ENCODE data around the gene CAMSAP2. TPM values are rescaled to one million over a fixed set of nuclear protein-coding genes. Genes with fewer than 3 reads are reported as not detected.

CAMSAP2 gene
- total and polyA plus RNA-seq, 2 of the 8 experiments (the other 6 are each of a cell fraction or from before 2014, with no cell fraction given), result 4.2 to 27.6 TPM

DNA sequence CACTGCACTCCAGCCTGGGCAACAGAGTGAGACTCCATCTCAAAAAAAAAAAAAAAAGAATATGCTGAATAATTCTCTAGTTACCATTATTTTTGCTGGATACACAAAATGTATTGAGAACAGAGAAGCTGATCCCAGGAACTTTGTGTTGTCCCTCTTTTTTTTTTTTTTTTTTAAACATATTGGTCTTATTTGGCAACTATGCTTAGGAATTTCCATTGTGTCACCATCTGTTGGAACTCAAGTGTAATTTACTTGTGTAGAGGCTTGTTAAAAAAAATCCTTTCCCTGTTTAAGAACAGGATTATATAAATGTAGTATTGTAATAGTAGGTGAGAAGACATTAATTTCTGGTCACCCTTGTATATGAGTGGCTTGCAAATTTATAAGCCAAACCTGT is 28.6 kb downstream of the CAMSAP2 start (continued):
- TF ChIP-seq CHD7 (IDR thresholded peaks at IDR 0.05; ENCODE audit: insufficient replicate concordance, low read length) (no peak), JUN (IDR thresholded peaks at IDR 0.05; ENCODE audit: low read depth, low read length) (no peak), E2F6 (IDR thresholded peaks at IDR 0.05) (no peak), CHD1 (IDR thresholded peaks at IDR 0.05; ENCODE audit: low read depth, low read length) (no peak), CBX5 (IDR thresholded peaks at IDR 0.05; ENCODE audit: low read depth, low read length) (no peak), HDAC2 (IDR thresholded peaks at IDR 0.05; ENCODE audit: borderline replicate concordance in 1 of 2, low read depth in 2 of 2, low read length in 2 of 2) (no peak), RAD21 (IDR thresholded peaks at IDR 0.05 in 1 of 2, conservative IDR thresholded peaks at IDR 0.05 in 1 of 2; ENCODE audit: low read depth in 2 of 2, low read length in 2 of 2) (no peak), SP1 (IDR thresholded peaks at IDR 0.05; ENCODE audit: low read depth, low read length) (no peak)
- TF ChIP-seq, protein P1, sequence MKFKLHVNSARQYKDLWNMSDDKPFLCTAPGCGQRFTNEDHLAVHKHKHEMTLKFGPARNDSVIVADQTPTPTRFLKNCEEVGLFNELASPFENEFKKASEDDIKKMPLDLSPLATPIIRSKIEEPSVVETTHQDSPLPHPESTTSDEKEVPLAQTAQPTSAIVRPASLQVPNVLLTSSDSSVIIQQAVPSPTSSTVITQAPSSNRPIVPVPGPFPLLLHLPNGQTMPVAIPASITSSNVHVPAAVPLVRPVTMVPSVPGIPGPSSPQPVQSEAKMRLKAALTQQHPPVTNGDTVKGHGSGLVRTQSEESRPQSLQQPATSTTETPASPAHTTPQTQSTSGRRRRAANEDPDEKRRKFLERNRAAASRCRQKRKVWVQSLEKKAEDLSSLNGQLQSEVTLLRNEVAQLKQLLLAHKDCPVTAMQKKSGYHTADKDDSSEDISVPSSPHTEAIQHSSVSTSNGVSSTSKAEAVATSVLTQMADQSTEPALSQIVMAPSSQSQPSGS (IDR thresholded peaks at IDR 0.05; ENCODE audit: low read length), result no peak
